Camera-type eye (tissue), 1 donor: ENCODE results near the gene KLF11. TPM values are rescaled to one million over a fixed set of nuclear protein-coding genes. Genes with fewer than 3 reads are reported as not detected.

Experiments
- total RNA-seq: library from RNA; depleted of rRNA; stranded (reverse); fragments of >200 nt; gene quantifications from one replicate; pipeline ENCODE4 v1.2.3, GENCODE V29; 2014

Gene KLF11
- 23.7 TPM for total RNA-seq

GRCh38 chr2:10043256-10043905 is at the start of gene KLF11:
Gene KLF11, plus strand, starts transcription at chr2:10043550. Its CDS starts 167 bp downstream, at chr2:10043717.

GRCh38 chr2:10079870-10080535 is 36.7 kb downstream of the KLF11 start, which contains the start of gene CYS1:
Gene CYS1, minus strand, starts transcription at chr2:10080411. Its CDS starts 188 bp downstream, at chr2:10080223.

Other genes starting within 250 kb of the KLF11 start
- gene TAF1B, start 200.1 kb upstream of the KLF11 start, total RNA-seq = 46.5 TPM
- 12.4 TPM for gene GRHL1, start 91.9 kb upstream of the KLF11 start, total RNA-seq
- 9.7 TPM for gene CYS1, start 36.9 kb downstream of the KLF11 start, total RNA-seq
- gene RRM2, start 79.2 kb downstream of the KLF11 start, total RNA-seq = 14.7 TPM